HepG2 (cell line): ENCODE data around the gene LIMA1. TPM values are rescaled to one million over a fixed set of nuclear protein-coding genes. Genes with fewer than 3 reads are reported as not detected.

Source experiments
- CREB1 ChIP-seq, 2 experiments: fragments of 450-650 bp in 1 of 2; IDR thresholded peaks; 2 replicates each; pipeline ENCODE4 v1.6.1; 2016 to 2017; ENCODE audit warnings: control low read depth in 1 of 2, mild to moderate bottlenecking in 1 of 2, missing compliant biosample characterization in 1 of 2, missing genetic modification characterization in 1 of 2
- PAWR ChIP-seq: sonication (generic); formaldehyde crosslinking; IDR thresholded peaks from 2 replicates; pipeline ENCODE4 v1.4.0; 2020; ENCODE audit warnings: missing genetic modification reagents, mild to moderate bottlenecking, borderline replicate concordance
- POLR2G ChIP-seq: fragments of 200-400 bp; formaldehyde crosslinking; IDR thresholded peaks from 2 replicates; pipeline ENCODE4 v1.6.1; 2018; ENCODE audit warnings: mild to moderate bottlenecking, low read depth, low read length, moderate library complexity
- ZEB1 ChIP-seq: IDR thresholded peaks from 2 replicates; pipeline ENCODE4 v1.6.1; 2012; ENCODE audit warnings: mild to moderate bottlenecking, low read depth, inconsistent platforms; ENCODE audit not compliant: insufficient replicate concordance
- ZNF251 ChIP-seq: sonication (generic); formaldehyde crosslinking; IDR thresholded peaks from 2 replicates; pipeline ENCODE4 v1.9.0; 2021; ENCODE audit warnings: mild to moderate bottlenecking, missing genetic modification reagents
- ZNF883 ChIP-seq: sonication (generic); formaldehyde crosslinking; IDR thresholded peaks from 2 replicates; pipeline ENCODE4 v1.5.1; 2020; ENCODE audit warnings: mild to moderate bottlenecking, missing genetic modification reagents; ENCODE audit errors: not compliant biosample characterization
- polyA plus RNA-seq, 8 experiments: library from polyadenylated mRNA; depleted of rRNA in 3 of 8; stranded (reverse) in 7 of 8; unstranded in 1 of 8; fragments of >200 nt; fragmentation: Illumina TruSeq in 4 of 8; extraction: Trizol in 4 of 8; gene quantifications; 2 replicates each; pipeline versions ENCODE4 v1.2.1 to v1.2.3, GENCODE V29; 2011 to 2016; ENCODE audit warnings: low read depth in 4 of 8, missing spikeins in 1 of 8, mixed read lengths in 1 of 8; ENCODE audit not compliant: insufficient read depth in 1 of 8
- total RNA-seq, 5 experiments: library from RNA; depleted of rRNA; stranded (reverse); fragments of >200 nt; fragmentation: Illumina TruSeq; extraction: Trizol; gene quantifications; 2 replicates each; pipeline ENCODE4 v1.2.3, GENCODE V29; 2016; ENCODE audit warnings: low read depth in 1 of 5
- TF ChIP-seq, protein P1 (sequence below): sonication (generic); formaldehyde crosslinking; IDR thresholded peaks from 2 replicates; pipeline ENCODE4 v1.8.1; 2023; ENCODE audit warnings: mild to moderate bottlenecking, moderate library complexity, missing genetic modification reagents
- TF ChIP-seq, protein P2 (sequence below): fragments of 450-650 bp; IDR thresholded peaks from 2 replicates; pipeline ENCODE4 v1.6.1; 2016
- TF ChIP-seq, protein P3 (sequence below): sonication (generic); formaldehyde crosslinking; IDR thresholded peaks from 2 replicates; pipeline ENCODE4 v1.4.0; 2020; ENCODE audit warnings: missing genetic modification reagents, borderline replicate concordance
- TF ChIP-seq, protein P4 (sequence below): sonication (generic); formaldehyde crosslinking; IDR thresholded peaks from one replicate; pipeline ENCODE4 v1.5.1; 2020; ENCODE audit warnings: mild to moderate bottlenecking, missing genetic modification reagents; ENCODE audit errors: not compliant biosample characterization

The LIMA1 gene
- total and polyA plus RNA-seq, 2 of the 13 experiments (the other 11 are each of a cell fraction or from before 2014, with no cell fraction given) = 13.0 to 19.8 TPM

DNA sequence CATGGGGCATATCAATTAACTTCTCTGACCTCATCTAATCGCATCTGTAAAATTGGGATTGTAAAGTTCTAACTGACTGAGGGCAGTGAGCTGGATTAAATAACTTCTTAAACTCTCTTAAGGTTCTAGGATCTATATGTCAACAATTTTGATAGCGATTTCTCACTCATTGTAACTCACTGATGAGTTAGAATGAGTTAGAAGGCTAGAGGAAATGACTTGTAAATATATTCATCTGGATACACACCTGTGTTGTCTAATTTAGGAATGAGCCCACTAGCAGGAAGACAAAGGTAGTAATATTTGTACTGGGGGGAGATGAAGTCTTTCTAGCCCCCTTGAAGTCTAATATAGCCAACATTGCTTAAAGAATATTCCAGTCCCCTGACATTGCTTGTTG, 69.9 kb downstream of the LIMA1 start (continued):
- TF ChIP-seq PAWR = no peak
- TF ChIP-seq CREB1 (IDR thresholded peaks at IDR 0.05) = no peak
- TF ChIP-seq CREB1 (CRISPR knock-in tag; IDR thresholded peaks at IDR 0.05) = no peak
- TF ChIP-seq, protein P1, sequence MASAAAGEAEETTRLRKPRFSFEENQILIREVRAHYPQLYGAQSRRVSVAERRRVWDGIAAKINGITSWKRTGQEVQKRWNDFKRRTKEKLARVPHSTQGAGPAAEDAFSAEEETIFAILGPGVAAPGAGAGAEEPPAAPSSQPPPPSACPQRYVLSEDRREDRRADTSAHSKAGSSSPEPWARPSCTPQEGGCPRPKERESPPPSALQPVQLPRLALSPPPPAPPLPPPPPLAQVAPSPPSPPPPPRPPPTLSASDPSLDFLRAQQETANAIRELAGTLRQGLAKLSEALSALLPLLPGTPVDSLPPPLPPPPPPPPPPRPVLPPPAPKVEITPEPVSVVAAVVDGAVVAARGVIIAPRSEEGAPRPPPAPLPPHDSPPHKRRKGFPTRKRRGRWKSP (CRISPR knock-in tag) = no peak
- no peak for TF ChIP-seq ZEB1
- TF ChIP-seq, protein P2, sequence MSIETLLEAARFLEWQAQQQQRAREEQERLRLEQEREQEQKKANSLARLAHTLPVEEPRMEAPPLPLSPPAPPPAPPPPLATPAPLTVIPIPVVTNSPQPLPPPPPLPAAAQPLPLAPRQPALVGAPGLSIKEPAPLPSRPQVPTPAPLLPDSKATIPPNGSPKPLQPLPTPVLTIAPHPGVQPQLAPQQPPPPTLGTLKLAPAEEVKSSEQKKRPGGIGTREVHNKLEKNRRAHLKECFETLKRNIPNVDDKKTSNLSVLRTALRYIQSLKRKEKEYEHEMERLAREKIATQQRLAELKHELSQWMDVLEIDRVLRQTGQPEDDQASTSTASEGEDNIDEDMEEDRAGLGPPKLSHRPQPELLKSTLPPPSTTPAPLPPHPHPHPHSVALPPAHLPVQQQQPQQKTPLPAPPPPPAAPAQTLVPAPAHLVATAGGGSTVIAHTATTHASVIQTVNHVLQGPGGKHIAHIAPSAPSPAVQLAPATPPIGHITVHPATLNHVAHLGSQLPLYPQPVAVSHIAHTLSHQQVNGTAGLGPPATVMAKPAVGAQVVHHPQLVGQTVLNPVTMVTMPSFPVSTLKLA = no peak
- no peak for TF ChIP-seq ZNF883 (CRISPR knock-in tag)
- TF ChIP-seq POLR2G = no peak
- TF ChIP-seq, protein P3, sequence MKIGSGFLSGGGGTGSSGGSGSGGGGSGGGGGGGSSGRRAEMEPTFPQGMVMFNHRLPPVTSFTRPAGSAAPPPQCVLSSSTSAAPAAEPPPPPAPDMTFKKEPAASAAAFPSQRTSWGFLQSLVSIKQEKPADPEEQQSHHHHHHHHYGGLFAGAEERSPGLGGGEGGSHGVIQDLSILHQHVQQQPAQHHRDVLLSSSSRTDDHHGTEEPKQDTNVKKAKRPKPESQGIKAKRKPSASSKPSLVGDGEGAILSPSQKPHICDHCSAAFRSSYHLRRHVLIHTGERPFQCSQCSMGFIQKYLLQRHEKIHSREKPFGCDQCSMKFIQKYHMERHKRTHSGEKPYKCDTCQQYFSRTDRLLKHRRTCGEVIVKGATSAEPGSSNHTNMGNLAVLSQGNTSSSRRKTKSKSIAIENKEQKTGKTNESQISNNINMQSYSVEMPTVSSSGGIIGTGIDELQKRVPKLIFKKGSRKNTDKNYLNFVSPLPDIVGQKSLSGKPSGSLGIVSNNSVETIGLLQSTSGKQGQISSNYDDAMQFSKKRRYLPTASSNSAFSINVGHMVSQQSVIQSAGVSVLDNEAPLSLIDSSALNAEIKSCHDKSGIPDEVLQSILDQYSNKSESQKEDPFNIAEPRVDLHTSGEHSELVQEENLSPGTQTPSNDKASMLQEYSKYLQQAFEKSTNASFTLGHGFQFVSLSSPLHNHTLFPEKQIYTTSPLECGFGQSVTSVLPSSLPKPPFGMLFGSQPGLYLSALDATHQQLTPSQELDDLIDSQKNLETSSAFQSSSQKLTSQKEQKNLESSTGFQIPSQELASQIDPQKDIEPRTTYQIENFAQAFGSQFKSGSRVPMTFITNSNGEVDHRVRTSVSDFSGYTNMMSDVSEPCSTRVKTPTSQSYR (CRISPR knock-in tag) = no peak
- no peak for TF ChIP-seq ZNF251 (CRISPR knock-in tag)
- TF ChIP-seq, protein P4, sequence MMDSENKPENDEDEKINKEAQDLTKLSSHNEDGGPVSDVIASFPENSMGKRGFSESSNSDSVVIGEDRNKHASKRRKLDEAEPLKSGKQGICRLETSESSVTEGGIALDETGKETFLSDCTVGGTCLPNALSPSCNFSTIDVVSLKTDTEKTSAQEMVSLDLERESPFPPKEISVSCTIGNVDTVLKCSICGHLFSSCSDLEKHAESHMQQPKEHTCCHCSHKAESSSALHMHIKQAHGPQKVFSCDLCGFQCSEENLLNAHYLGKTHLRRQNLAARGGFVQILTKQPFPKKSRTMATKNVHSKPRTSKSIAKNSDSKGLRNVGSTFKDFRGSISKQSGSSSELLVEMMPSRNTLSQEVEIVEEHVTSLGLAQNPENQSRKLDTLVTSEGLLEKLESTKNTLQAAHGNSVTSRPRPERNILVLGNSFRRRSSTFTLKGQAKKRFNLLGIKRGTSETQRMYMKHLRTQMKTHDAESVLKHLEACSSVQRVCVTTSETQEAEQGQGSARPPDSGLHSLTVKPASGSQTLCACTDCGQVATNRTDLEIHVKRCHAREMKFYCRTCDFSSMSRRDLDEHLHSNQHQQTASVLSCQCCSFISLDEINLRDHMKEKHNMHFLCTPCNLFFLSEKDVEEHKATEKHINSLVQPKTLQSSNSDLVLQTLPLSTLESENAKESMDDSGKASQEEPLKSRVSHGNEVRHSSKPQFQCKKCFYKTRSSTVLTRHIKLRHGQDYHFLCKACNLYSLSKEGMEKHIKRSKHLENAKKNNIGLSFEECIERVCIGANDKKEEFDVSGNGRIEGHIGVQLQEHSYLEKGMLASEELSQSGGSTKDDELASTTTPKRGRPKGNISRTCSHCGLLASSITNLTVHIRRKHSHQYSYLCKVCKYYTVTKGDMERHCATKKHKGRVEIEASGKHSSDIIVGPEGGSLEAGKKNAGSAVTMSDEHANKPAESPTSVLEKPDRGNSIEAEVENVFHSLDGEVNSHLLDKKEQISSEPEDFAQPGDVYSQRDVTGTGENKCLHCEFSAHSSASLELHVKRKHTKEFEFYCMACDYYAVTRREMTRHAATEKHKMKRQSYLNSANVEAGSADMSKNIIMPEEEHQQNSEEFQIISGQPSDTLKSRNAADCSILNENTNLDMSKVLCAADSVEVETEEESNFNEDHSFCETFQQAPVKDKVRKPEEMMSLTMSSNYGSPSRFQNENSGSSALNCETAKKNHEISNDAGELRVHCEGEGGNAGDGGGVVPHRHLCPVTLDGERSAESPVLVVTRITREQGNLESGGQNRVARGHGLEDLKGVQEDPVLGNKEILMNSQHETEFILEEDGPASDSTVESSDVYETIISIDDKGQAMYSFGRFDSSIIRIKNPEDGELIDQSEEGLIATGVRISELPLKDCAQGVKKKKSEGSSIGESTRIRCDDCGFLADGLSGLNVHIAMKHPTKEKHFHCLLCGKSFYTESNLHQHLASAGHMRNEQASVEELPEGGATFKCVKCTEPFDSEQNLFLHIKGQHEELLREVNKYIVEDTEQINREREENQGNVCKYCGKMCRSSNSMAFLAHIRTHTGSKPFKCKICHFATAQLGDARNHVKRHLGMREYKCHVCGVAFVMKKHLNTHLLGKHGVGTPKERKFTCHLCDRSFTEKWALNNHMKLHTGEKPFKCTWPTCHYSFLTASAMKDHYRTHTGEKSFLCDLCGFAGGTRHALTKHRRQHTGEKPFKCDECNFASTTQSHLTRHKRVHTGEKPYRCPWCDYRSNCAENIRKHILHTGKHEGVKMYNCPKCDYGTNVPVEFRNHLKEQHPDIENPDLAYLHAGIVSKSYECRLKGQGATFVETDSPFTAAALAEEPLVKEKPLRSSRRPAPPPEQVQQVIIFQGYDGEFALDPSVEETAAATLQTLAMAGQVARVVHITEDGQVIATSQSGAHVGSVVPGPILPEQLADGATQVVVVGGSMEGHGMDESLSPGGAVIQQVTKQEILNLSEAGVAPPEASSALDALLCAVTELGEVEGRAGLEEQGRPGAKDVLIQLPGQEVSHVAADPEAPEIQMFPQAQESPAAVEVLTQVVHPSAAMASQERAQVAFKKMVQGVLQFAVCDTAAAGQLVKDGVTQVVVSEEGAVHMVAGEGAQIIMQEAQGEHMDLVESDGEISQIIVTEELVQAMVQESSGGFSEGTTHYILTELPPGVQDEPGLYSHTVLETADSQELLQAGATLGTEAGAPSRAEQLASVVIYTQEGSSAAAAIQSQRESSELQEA = no peak
